KMS-11 (cell line): ENCODE data around the gene IL17RE.

Experiments used
- H2AFZ ChIP-seq: fragments of 200-600 bp; sonication (generic); 2 replicates; pipeline ENCODE4 v1.6.1; 2016; ENCODE audit warnings: antibody characterized with exemption, mixed run types, low read depth
- H3K27ac ChIP-seq: fragments of 200-600 bp; sonication (generic); 2 replicates; pipeline ENCODE4 v1.6.1; 2016; ENCODE audit warnings: mild to moderate bottlenecking, mixed run types
- H3K27me3 ChIP-seq: fragments of 200-600 bp; sonication (generic); 2 replicates; pipeline ENCODE4 v1.6.1; 2017; ENCODE audit warnings: mild to moderate bottlenecking, low read depth, mixed run types, moderate library complexity; ENCODE audit not compliant: insufficient read depth
- H3K36me3 ChIP-seq: fragments of 200-600 bp; sonication (generic); 2 replicates; pipeline ENCODE4 v1.6.1; 2017; ENCODE audit warnings: mild to moderate bottlenecking, mixed run types; ENCODE audit not compliant: insufficient read depth
- H3K4me1 ChIP-seq: fragments of 200-600 bp; sonication (generic); 2 replicates; pipeline ENCODE4 v1.6.1; 2016; ENCODE audit warnings: mild to moderate bottlenecking, low read depth, mixed run types; ENCODE audit not compliant: poor library complexity, severe bottlenecking
- H3K4me2 ChIP-seq: fragments of 200-600 bp; sonication (generic); 2 replicates; pipeline ENCODE4 v1.7.0; 2016; ENCODE audit warnings: mild to moderate bottlenecking, mixed run types
- H3K4me3 ChIP-seq: fragments of 200-600 bp; sonication (generic); IDR thresholded peaks from 2 replicates; pipeline ENCODE4 v1.6.1; 2017; ENCODE audit warnings: low read depth, low read length, mixed read lengths; ENCODE audit not compliant: insufficient read depth
- H3K79me2 ChIP-seq: fragments of 200-600 bp; sonication (generic); 2 replicates; pipeline ENCODE4 v1.6.1; 2016; ENCODE audit warnings: low read depth, mixed run types; ENCODE audit not compliant: insufficient read depth
- H3K9ac ChIP-seq: fragments of 200-600 bp; sonication (generic); 2 replicates; pipeline ENCODE4 v1.6.1; 2016; ENCODE audit warnings: mild to moderate bottlenecking, mixed run types
- H4K20me1 ChIP-seq: fragments of 200-600 bp; sonication (generic); 2 replicates; pipeline ENCODE4 v1.6.1; 2016; ENCODE audit warnings: mild to moderate bottlenecking, mixed run types; ENCODE audit not compliant: insufficient read depth
- CTCF ChIP-seq: fragments of 200-600 bp; sonication (generic); conservative IDR thresholded peaks from 2 replicates; pipeline ENCODE4 v1.6.1; 2017; ENCODE audit warnings: low read depth, mild to moderate bottlenecking, antibody characterized with exemption, low read length, moderate library complexity, mixed read lengths

IL17RE gene

GRCh38 chr3:9944271-9944670 lies 41.6 kb downstream of the IL17RE start:
- H2AFZ ChIP-seq: no peak overlapping the region
- no peaks in the 10 kb centered on the region for H3K27me3 ChIP-seq
- H3K27ac ChIP-seq: no peak overlapping the region
- H3K4me1 ChIP-seq: no peaks in the 10 kb centered on the region
- no peaks in the 10 kb centered on the region for H3K79me2 ChIP-seq
- no peak overlapping the region for H3K4me2 ChIP-seq
- no peak overlapping the region for H3K9ac ChIP-seq
- H4K20me1 ChIP-seq: no peaks in the 10 kb centered on the region
- no peak for TF ChIP-seq CTCF
- H3K36me3 ChIP-seq: no peaks in the 10 kb centered on the region
- no peak overlapping the region for H3K4me3 ChIP-seq

GRCh38 chr3:9945358-9945757 lies 42.7 kb downstream of the IL17RE start:
- Histone ChIP-seq H2AFZ (no peak overlapping the region), H3K27me3 (no peaks in the 10 kb centered on the region), H3K4me2 (no peak overlapping the region), H3K4me1 (no peaks in the 10 kb centered on the region), H3K36me3 (no peaks in the 10 kb centered on the region), H4K20me1 (no peaks in the 10 kb centered on the region), H3K27ac (no peak overlapping the region), H3K9ac (no peak overlapping the region), H3K4me3 (no peak overlapping the region), H3K79me2 (no peaks in the 10 kb centered on the region)
- no peak for TF ChIP-seq CTCF

GRCh38 chr3:9946112-9947024 lies 43.7 kb downstream of the IL17RE start:
- no peak overlapping the region for H3K9ac ChIP-seq
- no peak for TF ChIP-seq CTCF

GRCh38 chr3:9947025-9947995 lies 44.7 kb downstream of the IL17RE start:
- Histone ChIP-seq H3K4me1 (peaks cover 5% of the 10 kb centered on the region), H3K27me3 (no peaks in the 10 kb centered on the region), H3K4me2 (no peak overlapping the region), H3K79me2 (no peaks in the 10 kb centered on the region), H3K36me3 (no peaks in the 10 kb centered on the region), H4K20me1 (no peaks in the 10 kb centered on the region), H2AFZ (no peak overlapping the region), H3K27ac (no peak overlapping the region), H3K9ac (no peak overlapping the region), H3K4me3 (no peak overlapping the region)
- no peak for TF ChIP-seq CTCF

More at GRCh38 chr3:9946112-9947024, 43.7 kb downstream of the IL17RE start:
- no peak overlapping the region for H3K27ac ChIP-seq
- H3K4me2 ChIP-seq: no peak overlapping the region
- no peaks in the 10 kb centered on the region for H3K36me3 ChIP-seq
- no peaks in the 10 kb centered on the region for H4K20me1 ChIP-seq
- no peak overlapping the region for H2AFZ ChIP-seq
- peaks cover 2% of the 10 kb centered on the region for H3K4me1 ChIP-seq
- no peak overlapping the region for H3K4me3 ChIP-seq
- H3K27me3 ChIP-seq: no peaks in the 10 kb centered on the region
- H3K79me2 ChIP-seq: no peaks in the 10 kb centered on the region
